ENCODE measurements around the gene XAGE2.

The XAGE2 gene

DNA sequence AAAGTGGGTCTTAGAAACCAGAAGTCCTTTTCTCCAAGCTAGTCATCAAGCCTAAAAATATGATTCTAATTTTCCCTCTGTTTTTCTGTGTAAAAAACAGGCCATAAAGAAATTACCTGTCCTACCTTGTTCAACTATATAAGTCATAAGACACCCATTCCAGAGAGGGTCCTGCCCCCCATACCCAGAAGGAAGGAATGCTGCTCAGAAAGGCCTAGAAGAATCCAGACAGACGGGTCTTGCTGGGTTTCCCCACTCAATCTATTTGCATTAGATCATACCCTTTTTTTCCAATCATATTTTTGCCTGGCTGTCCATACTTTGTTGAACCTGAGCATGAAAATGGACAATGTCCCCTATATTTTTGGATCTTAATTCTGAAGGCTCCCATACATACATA, 16.3 kb upstream of the XAGE2 start:
- TF ChIP-seq, protein P1, sequence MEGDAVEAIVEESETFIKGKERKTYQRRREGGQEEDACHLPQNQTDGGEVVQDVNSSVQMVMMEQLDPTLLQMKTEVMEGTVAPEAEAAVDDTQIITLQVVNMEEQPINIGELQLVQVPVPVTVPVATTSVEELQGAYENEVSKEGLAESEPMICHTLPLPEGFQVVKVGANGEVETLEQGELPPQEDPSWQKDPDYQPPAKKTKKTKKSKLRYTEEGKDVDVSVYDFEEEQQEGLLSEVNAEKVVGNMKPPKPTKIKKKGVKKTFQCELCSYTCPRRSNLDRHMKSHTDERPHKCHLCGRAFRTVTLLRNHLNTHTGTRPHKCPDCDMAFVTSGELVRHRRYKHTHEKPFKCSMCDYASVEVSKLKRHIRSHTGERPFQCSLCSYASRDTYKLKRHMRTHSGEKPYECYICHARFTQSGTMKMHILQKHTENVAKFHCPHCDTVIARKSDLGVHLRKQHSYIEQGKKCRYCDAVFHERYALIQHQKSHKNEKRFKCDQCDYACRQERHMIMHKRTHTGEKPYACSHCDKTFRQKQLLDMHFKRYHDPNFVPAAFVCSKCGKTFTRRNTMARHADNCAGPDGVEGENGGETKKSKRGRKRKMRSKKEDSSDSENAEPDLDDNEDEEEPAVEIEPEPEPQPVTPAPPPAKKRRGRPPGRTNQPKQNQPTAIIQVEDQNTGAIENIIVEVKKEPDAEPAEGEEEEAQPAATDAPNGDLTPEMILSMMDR (IDR thresholded peaks at IDR 0.05; ENCODE audit: low read depth, low read length) = no peak
- H3K4me3 ChIP-seq (replicated peaks in 1 of 2; ENCODE audit: low read depth in 2 of 2, low read length in 2 of 2) = no peak overlapping the region
- DNase-seq (ENCODE audit: low read depth in 2 of 2) = no peak

DNA sequence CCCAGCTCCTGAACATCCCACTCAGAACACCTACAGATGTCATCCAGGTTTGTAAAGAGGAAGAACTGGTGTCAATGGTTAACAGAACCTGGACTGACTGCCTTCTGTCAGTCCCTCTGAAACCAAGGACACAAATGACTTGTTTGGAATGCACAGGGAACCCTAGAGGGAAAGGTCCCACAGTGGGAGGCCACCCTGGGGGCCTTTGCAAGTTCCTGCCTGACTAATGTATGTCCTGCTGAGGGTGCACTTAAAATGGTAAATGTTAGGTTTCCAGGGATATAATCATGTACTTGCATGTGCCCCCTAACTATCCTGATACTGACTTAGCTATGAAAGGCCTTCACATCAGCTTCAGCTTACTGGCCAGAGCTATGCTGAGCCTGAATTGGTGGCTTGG, 15.0 kb upstream of the XAGE2 start:
- H3K4me3 ChIP-seq (replicated peaks in 1 of 2; ENCODE audit: low read depth in 2 of 2, low read length in 2 of 2) = no peak overlapping the region
- TF ChIP-seq, protein P1 (IDR thresholded peaks at IDR 0.05; ENCODE audit: low read depth, low read length) = no peak
- DNase-seq (ENCODE audit: low read depth in 2 of 2) = no peak

DNA sequence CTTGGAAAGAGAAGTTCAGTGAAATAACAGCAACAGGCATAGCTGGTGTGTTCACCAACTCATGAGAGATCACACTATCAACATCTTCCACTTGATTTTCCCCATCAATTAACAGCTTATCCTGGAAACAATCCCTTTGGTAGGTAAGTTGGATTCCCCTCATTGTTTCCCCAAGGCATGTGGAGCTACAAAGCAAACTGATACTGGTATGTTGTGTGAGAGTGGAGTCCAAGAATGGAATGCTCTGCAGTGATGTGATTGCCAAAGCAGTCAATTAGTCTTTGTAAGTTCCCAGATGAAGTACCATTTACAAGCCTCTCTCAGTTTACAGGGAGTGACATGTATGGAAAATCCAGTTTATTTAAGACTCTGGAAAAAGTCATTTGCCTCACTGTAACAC, 13.7 kb upstream of the XAGE2 start:
- TF ChIP-seq, protein P1 (IDR thresholded peaks at IDR 0.05; ENCODE audit: low read depth, low read length) = no peak
- DNase-seq (ENCODE audit: low read depth in 2 of 2) = no peak
- no peak overlapping the region for H3K4me3 ChIP-seq (replicated peaks in 1 of 2; ENCODE audit: low read depth in 2 of 2, low read length in 2 of 2)

GRCh38 chrX:52359614-52360232, 9.1 kb upstream of the XAGE2 start:
- TF ChIP-seq, protein P1 (IDR thresholded peaks at IDR 0.05; ENCODE audit: low read depth, low read length) = no peak
- peak; percentile 36 to 57 for DNase-seq (ENCODE audit: low read depth in 2 of 2)
- H3K4me3 ChIP-seq (replicated peaks in 1 of 2; ENCODE audit: low read depth in 2 of 2, low read length in 2 of 2) = no peak overlapping the region

DNA sequence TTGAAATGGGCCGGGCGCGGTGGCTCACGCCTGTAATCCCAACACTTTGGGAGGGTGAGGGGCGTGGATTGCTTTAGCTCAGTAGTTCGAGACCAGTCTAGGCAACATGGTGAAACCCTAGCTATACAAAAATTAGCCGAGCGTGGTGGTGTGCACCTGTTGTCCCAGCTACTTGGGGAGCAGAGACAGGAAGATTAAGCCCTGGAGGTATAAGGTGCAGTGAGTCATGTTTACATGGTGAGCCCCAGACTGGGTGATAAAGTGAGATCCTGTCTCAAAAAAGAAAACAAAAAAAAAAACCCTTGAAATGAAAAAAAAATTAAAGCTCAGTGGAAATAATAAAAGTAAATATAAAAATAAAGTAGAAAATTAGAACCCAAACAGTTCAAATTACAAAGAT, 6.9 kb upstream of the XAGE2 start:
- H3K4me3 ChIP-seq (replicated peaks in 1 of 2; ENCODE audit: low read depth in 2 of 2, low read length in 2 of 2) = no peak overlapping the region
- TF ChIP-seq, protein P1 (IDR thresholded peaks at IDR 0.05; ENCODE audit: low read depth, low read length) = no peak
- DNase-seq (ENCODE audit: low read depth in 2 of 2) = no peak

- DNase-seq (ENCODE audit: low read depth in 2 of 2) = peak; percentile 4 to 9
- no peak overlapping the region for H3K4me3 ChIP-seq (replicated peaks in 1 of 2; ENCODE audit: low read depth in 2 of 2, low read length in 2 of 2)
- TF ChIP-seq, protein P1 (IDR thresholded peaks at IDR 0.05; ENCODE audit: low read depth, low read length) = no peak
Measured at GRCh38 chrX:52363247-52363883, 5.5 kb upstream of the XAGE2 start.

Data from cardiac fibroblast (primary cell).